ENCODE measurements around the gene GNAT1.

GNAT1 gene

GRCh38 chr3:50219285-50219684 lies 27.9 kb downstream of the GNAT1 start:
- no peak overlapping the region for H3K4me2 ChIP-seq (ENCODE audit: low read length)
- H2AFZ ChIP-seq (ENCODE audit: low read depth, low read length): no peak overlapping the region
- TF ChIP-seq EZH2phosphoT487 (IDR thresholded peaks at IDR 0.05; ENCODE audit: low read depth) (no peak), CTCF (IDR thresholded peaks at IDR 0.05; ENCODE audit: low read depth, low read length) (no peak)
- peaks cover 5% of the 10 kb centered on the region for H3K27me3 ChIP-seq (ENCODE audit: low read depth, low read length)
- H3K4me3 ChIP-seq (ENCODE audit: low read length): no peak overlapping the region
- H4K20me1 ChIP-seq (ENCODE audit: insufficient read depth, low read length): no peaks in the 10 kb centered on the region
- no peak overlapping the region for H3K9ac ChIP-seq (ENCODE audit: low read length)
- H3K4me1 ChIP-seq (ENCODE audit: low read length): peaks cover 9% of the 10 kb centered on the region
- no peak overlapping the region for H3K27ac ChIP-seq (ENCODE audit: low read length)
- H3K9me3 ChIP-seq (ENCODE audit: insufficient read depth, low read length): no peaks in the 10 kb centered on the region
- no peaks in the 10 kb centered on the region for H3K79me2 ChIP-seq (ENCODE audit: low read length)
- H3K36me3 ChIP-seq (replicated peaks; ENCODE audit: low read depth, low read length): no peaks in the 10 kb centered on the region

DNA sequence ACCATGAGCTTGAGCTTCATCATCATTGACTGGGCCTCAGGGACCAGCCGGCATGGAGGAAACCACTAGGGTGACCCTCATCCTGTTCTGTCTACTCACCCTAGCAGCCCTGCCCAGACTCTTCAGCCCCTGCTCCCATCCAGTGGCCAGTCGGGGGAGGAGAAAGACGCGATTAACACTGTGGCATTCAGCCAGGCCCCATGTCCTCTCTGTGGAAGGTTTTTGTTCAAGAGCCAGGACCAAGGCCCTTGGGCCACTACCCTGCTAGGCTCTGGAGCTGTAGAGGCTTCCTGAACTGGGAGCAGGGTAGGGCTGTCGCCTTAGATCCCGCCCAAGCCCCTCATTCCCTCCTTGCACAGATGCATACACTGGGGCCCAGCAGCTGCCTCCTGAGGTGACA lies 28.7 kb downstream of the GNAT1 start:
- Histone ChIP-seq H3K4me1 (ENCODE audit: low read length) (peaks cover 9% of the 10 kb centered on the region), H3K9me3 (ENCODE audit: insufficient read depth, low read length) (no peaks in the 10 kb centered on the region), H3K9ac (ENCODE audit: low read length) (no peak overlapping the region), H3K27ac (ENCODE audit: low read length) (no peak overlapping the region), H4K20me1 (ENCODE audit: insufficient read depth, low read length) (no peaks in the 10 kb centered on the region), H3K4me3 (ENCODE audit: low read length) (no peak overlapping the region), H3K36me3 (replicated peaks; ENCODE audit: low read depth, low read length) (no peaks in the 10 kb centered on the region), H3K4me2 (ENCODE audit: low read length) (no peak overlapping the region), H3K27me3 (ENCODE audit: low read depth, low read length) (peaks cover 8% of the 10 kb centered on the region), H3K79me2 (ENCODE audit: low read length) (no peaks in the 10 kb centered on the region), H2AFZ (ENCODE audit: low read depth, low read length) (no peak overlapping the region)
- TF ChIP-seq CTCF (IDR thresholded peaks at IDR 0.05; ENCODE audit: low read depth, low read length) (no peak), EZH2phosphoT487 (IDR thresholded peaks at IDR 0.05; ENCODE audit: low read depth) (no peak)

- Histone ChIP-seq H2AFZ (ENCODE audit: low read depth, low read length) (0 out of 2 replicates have a peak overlapping the region, but pooled peaks have one; percentile 96), H3K27ac (ENCODE audit: low read length) (no peak overlapping the region), H3K4me1 (ENCODE audit: low read length) (peaks cover 15% of the 10 kb centered on the region), H3K4me2 (ENCODE audit: low read length) (no peak overlapping the region), H4K20me1 (ENCODE audit: insufficient read depth, low read length) (no peaks in the 10 kb centered on the region), H3K79me2 (ENCODE audit: low read length) (no peaks in the 10 kb centered on the region), H3K9me3 (ENCODE audit: insufficient read depth, low read length) (no peaks in the 10 kb centered on the region), H3K36me3 (replicated peaks; ENCODE audit: low read depth, low read length) (no peaks in the 10 kb centered on the region), H3K27me3 (ENCODE audit: low read depth, low read length) (peaks cover 8% of the 10 kb centered on the region), H3K4me3 (ENCODE audit: low read length) (no peak overlapping the region), H3K9ac (ENCODE audit: low read length) (no peak overlapping the region)
- TF ChIP-seq CTCF (IDR thresholded peaks at IDR 0.05; ENCODE audit: low read depth, low read length): no peak
- no peak for TF ChIP-seq EZH2phosphoT487 (IDR thresholded peaks at IDR 0.05; ENCODE audit: low read depth)
Measured at GRCh38 chr3:50221051-50221410, 29.6 kb downstream of the GNAT1 start.

DNA sequence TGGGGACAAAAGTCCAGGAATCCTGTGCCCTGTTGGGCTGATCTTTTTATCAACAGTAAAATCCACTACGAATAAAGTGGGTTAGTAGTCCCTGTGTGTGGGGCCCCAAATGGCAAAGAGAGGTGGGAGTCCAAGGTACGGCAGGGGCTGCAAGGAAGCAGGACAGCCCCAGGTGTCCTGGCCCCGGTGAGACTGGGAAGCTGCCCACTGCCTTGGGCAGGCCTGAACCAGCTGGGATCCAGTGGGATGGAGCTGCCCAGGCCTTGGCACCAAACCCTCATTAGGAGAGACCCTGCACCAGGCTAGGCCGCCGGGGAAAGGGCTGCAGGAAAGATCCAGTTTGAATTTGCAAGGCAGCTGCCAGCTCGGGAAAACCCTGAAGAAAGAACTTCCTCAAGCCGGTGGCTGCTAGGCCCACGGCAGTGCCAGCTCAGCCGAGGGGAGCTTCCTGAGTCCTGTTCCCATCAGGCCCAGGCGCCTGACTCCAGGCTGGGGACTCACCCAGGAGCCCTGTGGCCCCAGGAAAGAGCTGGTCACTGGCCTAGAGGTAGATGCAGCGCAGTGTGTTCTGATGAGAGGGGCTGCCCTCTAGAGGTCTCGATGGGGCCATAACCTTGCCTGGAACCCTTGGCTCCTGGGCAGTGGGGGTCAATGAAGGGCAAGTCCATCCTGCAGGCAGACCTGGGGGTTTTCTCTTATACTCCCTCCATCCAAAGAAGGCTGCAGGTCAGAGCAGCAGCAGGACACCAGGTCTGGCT lies 30.2 kb downstream of the GNAT1 start:
- H3K9me3 ChIP-seq (ENCODE audit: insufficient read depth, low read length): no peaks in the 10 kb centered on the region
- no peaks in the 10 kb centered on the region for H3K36me3 ChIP-seq (replicated peaks; ENCODE audit: low read depth, low read length)
- peak overlapping the region; percentile 96 for H2AFZ ChIP-seq (ENCODE audit: low read depth, low read length)
- H3K27ac ChIP-seq (ENCODE audit: low read length): no peak overlapping the region
- H3K79me2 ChIP-seq (ENCODE audit: low read length): no peaks in the 10 kb centered on the region
- no peak overlapping the region; the same call in 1 of the 2 replicates for H3K9ac ChIP-seq (ENCODE audit: low read length)
- peaks cover 8% of the 10 kb centered on the region for H3K27me3 ChIP-seq (ENCODE audit: low read depth, low read length)
- TF ChIP-seq CTCF (IDR thresholded peaks at IDR 0.05; ENCODE audit: low read depth, low read length) (peak; percentile 59), EZH2phosphoT487 (IDR thresholded peaks at IDR 0.05; ENCODE audit: low read depth) (no peak)
- peaks cover 15% of the 10 kb centered on the region for H3K4me1 ChIP-seq (ENCODE audit: low read length)
- no peak overlapping the region for H3K4me3 ChIP-seq (ENCODE audit: low read length)
- peak overlapping the region; percentile 43 for H3K4me2 ChIP-seq (ENCODE audit: low read length)
- H4K20me1 ChIP-seq (ENCODE audit: insufficient read depth, low read length): no peaks in the 10 kb centered on the region

Measured in OCI-LY3 (cell line).